NT2/D1 (cell line): ENCODE measurements around the gene AMBRA1.

Experiments
- DNase-seq: peaks from one replicate; pipeline ENCODE4 v3.0.0-alpha.2; 2011; ENCODE audit warnings: low read depth, low spot score
- H3K27me3 ChIP-seq: 2 replicates; pipeline ENCODE4 v1.6.0; 2011; ENCODE audit warnings: mild to moderate bottlenecking; ENCODE audit not compliant: insufficient read length, insufficient read depth
- H3K36me3 ChIP-seq: 2 replicates; pipeline ENCODE4 v1.6.1; 2011; ENCODE audit warnings: mild to moderate bottlenecking, low read length, mixed read lengths; ENCODE audit not compliant: insufficient read depth, insufficient read length
- H3K4me1 ChIP-seq: 2 replicates; pipeline ENCODE4 v1.5.1; 2011; ENCODE audit not compliant: insufficient read depth, insufficient read length
- H3K4me3 ChIP-seq: 2 replicates; pipeline ENCODE4 v1.5.1; 2011; ENCODE audit warnings: low read depth; ENCODE audit not compliant: insufficient read length
- H3K9ac ChIP-seq: 2 replicates; pipeline ENCODE4 v1.6.0; 2011; ENCODE audit warnings: low read depth; ENCODE audit not compliant: insufficient read length
- H3K9me3 ChIP-seq: 2 replicates; pipeline ENCODE4 v1.5.1; 2011; ENCODE audit warnings: mild to moderate bottlenecking, low read length; ENCODE audit not compliant: insufficient read depth
- SUZ12 ChIP-seq: IDR thresholded peaks from 2 replicates; pipeline ENCODE4 v1.6.1; 2011; ENCODE audit not compliant: insufficient read length, insufficient read depth; ENCODE audit errors: extremely low read depth
- YY1 ChIP-seq: IDR thresholded peaks from 2 replicates; pipeline ENCODE4 v1.6.1; 2011; ENCODE audit not compliant: insufficient read length, insufficient read depth
- ZNF274 ChIP-seq: IDR thresholded peaks from 2 replicates; pipeline ENCODE4 v1.6.1; 2011; ENCODE audit warnings: mild to moderate bottlenecking, low read depth, low read length

The AMBRA1 gene

DNA sequence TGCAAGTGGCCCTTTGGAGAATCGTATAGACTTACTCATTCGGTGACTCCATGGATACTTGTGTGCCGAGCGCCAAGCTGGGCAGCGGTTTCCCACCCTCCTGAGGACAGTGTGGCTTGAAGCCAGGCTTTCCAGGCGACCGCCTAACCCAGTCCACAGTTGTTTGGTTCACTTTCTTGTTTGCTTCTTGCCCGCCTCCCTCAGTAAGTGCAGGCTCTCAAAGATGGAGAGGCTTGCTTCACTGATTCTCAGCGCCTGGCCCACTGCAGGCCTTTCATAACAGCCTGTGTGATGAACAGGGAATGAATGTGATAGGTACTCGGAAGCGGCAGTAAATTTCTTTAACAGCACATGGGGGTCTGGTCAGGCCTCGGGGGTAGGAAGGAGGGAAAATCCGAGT is 223.6 kb downstream of the AMBRA1 start:
- H3K36me3 ChIP-seq = peaks cover 75% of the 10 kb centered on the region
- TF ChIP-seq ZNF274 = no peak
- TF ChIP-seq YY1 = no peak
- TF ChIP-seq SUZ12 = no peak
- no peak for DNase-seq
- peak overlapping the region; percentile 54 for H3K9ac ChIP-seq
- no peak overlapping the region for H3K4me3 ChIP-seq
- no peaks in the 10 kb centered on the region for H3K9me3 ChIP-seq
- peaks cover 30% of the 10 kb centered on the region for H3K4me1 ChIP-seq
- no peaks in the 10 kb centered on the region for H3K27me3 ChIP-seq

DNA sequence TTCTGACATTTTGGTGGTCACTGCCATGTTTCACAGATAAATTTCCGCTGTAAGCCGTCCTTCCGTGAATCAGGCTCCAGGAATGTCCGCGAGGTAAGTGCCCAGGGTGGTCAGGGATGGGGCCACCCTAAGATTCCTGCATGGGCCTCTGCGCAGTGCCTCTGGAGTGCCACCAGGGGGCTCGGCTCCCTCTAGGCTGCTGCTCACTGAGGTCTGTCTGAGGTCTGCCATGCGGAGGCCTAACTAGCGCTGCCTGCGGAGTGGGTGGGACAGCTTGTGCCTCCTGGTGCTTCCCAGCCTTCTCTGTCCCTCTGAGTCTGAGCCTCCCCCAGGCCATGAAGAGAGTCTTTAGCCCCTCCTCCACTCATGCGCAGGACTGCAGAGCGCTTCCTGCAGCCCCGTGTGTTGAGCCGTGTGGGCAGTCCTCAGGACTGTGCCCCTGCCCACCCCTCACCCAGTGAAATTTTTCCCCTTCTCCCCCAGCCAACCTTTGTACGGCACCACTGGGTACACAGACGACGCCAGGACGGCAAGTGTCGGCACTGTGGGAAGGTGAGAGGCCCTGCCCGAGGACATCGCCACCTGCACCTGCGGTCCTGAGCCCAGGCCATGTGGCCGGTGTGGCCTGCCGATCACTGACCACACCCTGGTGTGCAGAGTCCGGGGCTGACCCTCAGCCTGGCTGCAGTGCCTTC is 224.2 kb downstream of the AMBRA1 start:
- H3K4me3 ChIP-seq = no peak overlapping the region
- peak overlapping the region; percentile 54 for H3K9ac ChIP-seq
- TF ChIP-seq YY1 = no peak
- no peak for TF ChIP-seq ZNF274
- TF ChIP-seq SUZ12 = no peak
- H3K36me3 ChIP-seq = peaks cover 74% of the 10 kb centered on the region
- DNase-seq = no peak
- H3K9me3 ChIP-seq = no peaks in the 10 kb centered on the region
- peaks cover 35% of the 10 kb centered on the region for H3K4me1 ChIP-seq
- no peaks in the 10 kb centered on the region for H3K27me3 ChIP-seq

DNA sequence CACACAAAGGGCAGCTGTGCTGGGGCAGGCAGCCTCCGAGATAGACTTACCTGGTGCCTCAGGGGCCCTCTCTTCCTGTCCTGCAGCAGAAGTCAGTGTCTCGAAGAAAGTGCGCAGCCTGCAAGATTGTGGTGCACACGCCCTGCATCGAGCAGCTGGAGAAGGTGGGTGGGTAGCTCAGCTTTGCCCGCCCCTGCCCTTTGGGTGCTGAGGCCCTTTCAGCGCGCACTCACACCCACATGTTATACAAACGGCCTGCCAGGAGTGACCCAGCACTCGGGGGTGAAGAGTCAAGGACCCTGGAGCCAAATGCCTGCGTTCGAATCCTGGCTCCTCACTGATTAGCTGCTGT is 225.9 kb downstream of the AMBRA1 start:
- Histone ChIP-seq H3K36me3 (peaks cover 77% of the 10 kb centered on the region), H3K4me1 (peaks cover 43% of the 10 kb centered on the region), H3K4me3 (no peak overlapping the region), H3K9ac (peak overlapping the region; percentile 47), H3K9me3 (no peaks in the 10 kb centered on the region), H3K27me3 (no peaks in the 10 kb centered on the region)
- no peak for DNase-seq
- TF ChIP-seq YY1 = no peak
- TF ChIP-seq SUZ12 = no peak
- TF ChIP-seq ZNF274 = no peak

DNA sequence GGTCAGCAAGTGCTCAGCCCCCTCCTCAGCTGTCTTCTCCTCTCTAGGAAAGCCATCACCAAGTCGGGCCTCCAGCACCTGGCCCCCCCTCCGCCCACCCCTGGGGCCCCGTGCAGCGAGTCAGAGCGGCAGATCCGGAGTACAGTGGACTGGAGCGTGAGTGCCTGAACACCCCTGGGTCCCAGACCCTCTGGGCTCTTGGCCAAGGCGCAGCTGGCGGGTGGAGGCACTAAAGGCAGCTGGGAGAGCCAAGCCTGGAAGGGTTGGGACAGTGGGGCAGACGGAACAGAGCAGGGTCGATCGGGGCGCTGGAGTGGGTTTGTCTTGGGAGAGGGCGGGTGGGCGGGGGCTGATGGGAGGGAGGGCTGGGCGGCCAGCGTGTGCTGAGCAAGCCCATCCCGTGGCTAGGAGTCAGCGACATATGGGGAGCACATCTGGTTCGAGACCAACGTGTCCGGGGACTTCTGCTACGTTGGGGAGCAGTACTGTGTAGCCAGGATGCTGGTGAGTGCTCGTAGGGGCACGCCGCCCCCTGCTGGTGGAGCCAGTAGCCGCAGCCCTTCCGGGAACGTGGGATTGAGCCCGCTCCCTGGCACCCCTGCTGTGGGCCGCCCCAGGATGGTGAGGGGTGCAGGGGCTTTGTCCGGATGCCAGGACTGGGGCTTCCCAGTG is 226.4 kb downstream of the AMBRA1 start:
- peaks cover 77% of the 10 kb centered on the region for H3K36me3 ChIP-seq
- no peaks in the 10 kb centered on the region for H3K27me3 ChIP-seq
- no peak for DNase-seq
- peak overlapping the region; percentile 47 for H3K9ac ChIP-seq
- no peaks in the 10 kb centered on the region for H3K9me3 ChIP-seq
- no peak for TF ChIP-seq SUZ12
- TF ChIP-seq YY1 = no peak
- no peak for TF ChIP-seq ZNF274
- peaks cover 45% of the 10 kb centered on the region for H3K4me1 ChIP-seq
- no peak overlapping the region for H3K4me3 ChIP-seq

DNA sequence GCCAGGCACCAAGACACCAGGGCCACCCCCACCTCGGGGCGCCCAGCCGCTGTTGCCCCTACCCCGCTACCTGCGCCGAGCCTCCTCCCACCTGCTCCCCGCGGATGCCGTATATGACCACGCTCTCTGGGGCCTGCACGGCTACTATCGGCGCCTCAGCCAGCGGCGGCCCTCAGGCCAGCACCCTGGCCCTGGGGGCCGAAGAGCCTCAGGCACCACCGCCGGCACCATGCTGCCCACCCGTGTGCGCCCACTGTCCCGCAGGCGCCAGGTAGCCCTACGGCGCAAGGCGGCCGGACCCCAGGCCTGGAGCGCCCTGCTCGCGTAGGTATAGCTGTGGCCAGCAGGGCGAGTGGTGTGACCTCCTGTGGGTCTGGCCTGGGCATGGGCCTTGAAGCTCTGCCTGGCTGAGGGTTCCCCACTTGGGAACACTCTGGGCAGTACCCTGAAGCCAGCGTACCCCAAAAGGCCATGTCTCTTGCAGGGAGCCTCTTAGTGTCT is 227.1 kb downstream of the AMBRA1 start:
- no peak overlapping the region for H3K4me3 ChIP-seq
- DNase-seq = no peak
- H3K27me3 ChIP-seq = no peaks in the 10 kb centered on the region
- H3K36me3 ChIP-seq = peaks cover 76% of the 10 kb centered on the region
- H3K4me1 ChIP-seq = peaks cover 51% of the 10 kb centered on the region
- H3K9me3 ChIP-seq = no peaks in the 10 kb centered on the region
- peak overlapping the region; percentile 37 for H3K9ac ChIP-seq
- no peak for TF ChIP-seq YY1
- TF ChIP-seq SUZ12 = no peak
- TF ChIP-seq ZNF274 = no peak

DNA sequence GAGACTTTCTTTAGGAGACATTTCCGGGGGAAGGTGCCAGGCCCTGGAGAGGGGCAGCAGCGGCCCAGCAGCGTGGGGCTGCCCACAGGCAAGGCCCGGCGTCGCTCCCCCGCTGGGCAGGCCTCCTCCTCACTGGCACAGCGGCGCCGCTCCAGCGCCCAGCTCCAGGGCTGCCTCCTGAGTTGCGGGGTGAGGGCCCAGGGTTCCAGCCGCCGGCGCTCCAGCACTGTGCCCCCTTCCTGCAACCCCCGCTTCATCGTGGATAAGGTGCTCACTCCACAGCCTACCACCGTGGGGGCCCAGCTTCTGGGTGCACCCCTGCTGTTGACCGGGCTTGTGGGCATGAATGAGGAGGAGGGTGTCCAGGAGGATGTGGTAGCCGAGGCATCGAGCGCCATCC is 227.6 kb downstream of the AMBRA1 start:
- Histone ChIP-seq H3K9ac (peak overlapping the region; percentile 37), H3K4me1 (peaks cover 56% of the 10 kb centered on the region), H3K9me3 (no peaks in the 10 kb centered on the region), H3K36me3 (peaks cover 72% of the 10 kb centered on the region), H3K27me3 (no peaks in the 10 kb centered on the region), H3K4me3 (no peak overlapping the region)
- DNase-seq = no peak
- TF ChIP-seq ZNF274 (no peak), SUZ12 (no peak), YY1 (no peak)

DNA sequence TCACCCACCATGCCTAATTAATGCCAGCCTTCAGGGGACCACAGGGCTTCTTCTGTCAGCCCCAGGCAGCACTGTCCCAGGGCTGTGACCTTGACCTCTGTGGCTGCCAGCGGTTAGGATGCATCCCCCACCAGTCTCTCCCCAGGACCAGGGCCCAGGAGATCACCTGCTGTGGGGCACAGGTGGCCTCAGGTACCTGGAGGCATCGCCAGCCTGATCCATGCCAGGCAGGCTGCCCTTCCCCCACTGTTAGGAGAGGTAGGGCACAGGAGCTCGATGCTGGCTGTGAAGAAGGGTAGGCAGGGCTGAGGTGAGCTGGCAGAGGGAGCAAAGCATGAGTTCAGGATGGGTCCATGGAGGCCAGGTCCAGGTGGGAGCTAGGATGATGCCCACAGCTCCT is 229.0 kb downstream of the AMBRA1 start:
- no peaks in the 10 kb centered on the region for H3K27me3 ChIP-seq
- H3K9me3 ChIP-seq = no peaks in the 10 kb centered on the region
- H3K4me1 ChIP-seq = peaks cover 53% of the 10 kb centered on the region
- H3K9ac ChIP-seq = peak overlapping the region; percentile 3
- no peak for DNase-seq
- TF ChIP-seq ZNF274 = no peak
- no peak for TF ChIP-seq SUZ12
- TF ChIP-seq YY1 = no peak
- peaks cover 58% of the 10 kb centered on the region for H3K36me3 ChIP-seq
- no peak overlapping the region for H3K4me3 ChIP-seq
